Keratinocyte (primary cell): Measurements from ENCODE around the gene ACTR3C. TPM values are rescaled to one million over a fixed set of nuclear protein-coding genes. Genes with fewer than 3 reads are reported as not detected.
"Not testable (repeated sequence)": the region's sequence is repeated elsewhere in the genome, so short reads cannot be mapped to it uniquely, and the experiment has no call there.

Source experiments
- DNase-seq: peaks from one replicate; pipeline ENCODE4 v3.0.0-alpha.2; 2011; ENCODE audit warnings: low read depth, missing footprints, low spot score
- FAIRE-seq: peaks from 2 replicates; lab custom pipeline; 2011; peaks lifted over from hg19 to GRCh38; lab: Jason Lieb, UNC
- H2AFZ ChIP-seq: 2 replicates; pipeline ENCODE4 v1.6.0; 2012; ENCODE audit warnings: low read length, control low read depth, inconsistent platforms; ENCODE audit not compliant: control insufficient read depth
- H3K27ac ChIP-seq: 2 replicates; pipeline ENCODE4 v1.5.1; 2011; ENCODE audit warnings: low read length; ENCODE audit not compliant: control insufficient read depth, insufficient read depth
- H3K27me3 ChIP-seq: 3 replicates; pipeline ENCODE4 v1.6.0; 2011; ENCODE audit warnings: low read length; ENCODE audit not compliant: control insufficient read depth, insufficient read depth; ENCODE audit errors: extremely low read depth
- H3K36me3 ChIP-seq, 2 experiments: 2 replicates in 1 of 2; 3 replicates in 1 of 2; pipeline ENCODE4 v1.5.1; 2011; ENCODE audit warnings: low read length in 2 of 2, mild to moderate bottlenecking in 1 of 2; ENCODE audit not compliant: control insufficient read depth in 2 of 2, insufficient read depth in 2 of 2; ENCODE audit errors: extremely low read depth in 1 of 2
- H3K4me1 ChIP-seq: 3 replicates; pipeline ENCODE4 v1.5.1; 2011; ENCODE audit warnings: low read length; ENCODE audit not compliant: control insufficient read depth, insufficient read depth; ENCODE audit errors: extremely low read depth
- H3K4me2 ChIP-seq: 3 replicates; pipeline ENCODE4 v1.6.0; 2011; ENCODE audit warnings: low read depth, low read length; ENCODE audit not compliant: control insufficient read depth, insufficient read depth; ENCODE audit errors: extremely low read depth
- H3K4me3 ChIP-seq, 3 experiments: fragments of 200-600 bp in 1 of 3; sonication (generic) in 1 of 3; 2 replicates in 2 of 3; 3 replicates in 1 of 3; pipeline ENCODE4 v1.5.1; 2011 to 2016; ENCODE audit warnings: low read length in 3 of 3, mild to moderate bottlenecking in 3 of 3, control low read depth in 2 of 3, inconsistent platforms in 1 of 3, low read depth in 1 of 3, mixed read lengths in 1 of 3, mixed run types in 1 of 3, moderate library complexity in 1 of 3; ENCODE audit not compliant: control insufficient read depth in 2 of 3, insufficient read depth in 2 of 3; ENCODE audit errors: extremely low read depth in 1 of 3
- H3K79me2 ChIP-seq: 2 replicates; pipeline ENCODE4 v1.6.0; 2012; ENCODE audit warnings: low read length; ENCODE audit not compliant: control insufficient read depth, insufficient read depth
- H3K9ac ChIP-seq: 3 replicates; pipeline ENCODE4 v1.6.0; 2011; ENCODE audit warnings: low read length; ENCODE audit not compliant: control insufficient read depth, insufficient read depth; ENCODE audit errors: extremely low read depth
- H3K9me1 ChIP-seq: 3 replicates; pipeline ENCODE4 v1.6.0; 2011; ENCODE audit warnings: low read length; ENCODE audit not compliant: control insufficient read depth, insufficient read depth; ENCODE audit errors: extremely low read depth
- H3K9me3 ChIP-seq: 2 replicates; pipeline ENCODE4 v1.5.1; 2012; ENCODE audit warnings: low read depth, low read length; ENCODE audit not compliant: control insufficient read depth
- H4K20me1 ChIP-seq: 3 replicates; pipeline ENCODE4 v1.6.0; 2011; ENCODE audit warnings: low read length; ENCODE audit not compliant: control insufficient read depth, insufficient read depth; ENCODE audit errors: extremely low read depth
- dilution Hi-C: fragments of 300-500 bp; cut with MboI; formaldehyde crosslinking; loops from one replicate; pipeline ENCODE4 v1.7.0; 2020; ENCODE audit warnings: low sequenced_read_pairs; ENCODE audit not compliant: extremely low pct_ligation_motif_present
- polyA plus RNA-seq, 5 experiments: library from polyadenylated mRNA; depleted of rRNA in 3 of 5; stranded (reverse) in 3 of 5; stranded (forward) in 1 of 5; unstranded in 1 of 5; fragments of >200 nt; gene quantifications; 1 replicate in 1 of 5; 2 replicates in 3 of 5; 3 replicates in 1 of 5; pipeline versions ENCODE4 v1.2.1 to v1.2.3, GENCODE V29; 2011 to 2012; ENCODE audit warnings: missing spikeins in 2 of 5, low read depth in 1 of 5, low replicate concordance in 1 of 5
- TF ChIP-seq, protein P1 (sequence below), 3 experiments: IDR thresholded peaks in 1 of 3; conservative IDR thresholded peaks in 1 of 3; optimal IDR thresholded peaks in 1 of 3; 2 replicates in 2 of 3; 3 replicates in 1 of 3; pipeline versions ENCODE3 to v1.5.1; 2011; ENCODE audit warnings: low read length in 3 of 3, mild to moderate bottlenecking in 3 of 3, moderate library complexity in 2 of 3, control low read depth in 1 of 3, inconsistent platforms in 1 of 3; ENCODE audit not compliant: insufficient read depth in 2 of 3; ENCODE audit errors: extremely low read depth in 1 of 3

Gene ACTR3C
- polyA plus RNA-seq, 1 donor (not counting 4 experiments of a cell fraction or from before 2014, with no cell fraction given), result 1.3 TPM

GRCh38 chr7:150281681-150282403 is 41.5 kb downstream of the ACTR3C start:
- H3K9ac ChIP-seq, H3K4me3 ChIP-seq, H3K4me2 ChIP-seq, H3K27ac ChIP-seq, H3K79me2 ChIP-seq, DNase-seq, dilution Hi-C loops, FAIRE-seq, H3K9me3 ChIP-seq, H2AFZ ChIP-seq, H3K27me3 ChIP-seq, H3K36me3 ChIP-seq, H3K4me1 ChIP-seq, H4K20me1 ChIP-seq, H3K9me1 ChIP-seq: not testable (repeated sequence)

- H3K4me1 ChIP-seq, H3K9ac ChIP-seq, H3K79me2 ChIP-seq, H3K27me3 ChIP-seq, dilution Hi-C loops, H3K36me3 ChIP-seq, DNase-seq, H3K4me2 ChIP-seq, H4K20me1 ChIP-seq, H3K9me1 ChIP-seq, H3K27ac ChIP-seq, H3K9me3 ChIP-seq, H2AFZ ChIP-seq, FAIRE-seq, H3K4me3 ChIP-seq: not testable (repeated sequence)
These were observed 45.0 kb downstream of the ACTR3C start for GRCh38 chr7:150278383-150278782.

- TF ChIP-seq, protein P1, sequence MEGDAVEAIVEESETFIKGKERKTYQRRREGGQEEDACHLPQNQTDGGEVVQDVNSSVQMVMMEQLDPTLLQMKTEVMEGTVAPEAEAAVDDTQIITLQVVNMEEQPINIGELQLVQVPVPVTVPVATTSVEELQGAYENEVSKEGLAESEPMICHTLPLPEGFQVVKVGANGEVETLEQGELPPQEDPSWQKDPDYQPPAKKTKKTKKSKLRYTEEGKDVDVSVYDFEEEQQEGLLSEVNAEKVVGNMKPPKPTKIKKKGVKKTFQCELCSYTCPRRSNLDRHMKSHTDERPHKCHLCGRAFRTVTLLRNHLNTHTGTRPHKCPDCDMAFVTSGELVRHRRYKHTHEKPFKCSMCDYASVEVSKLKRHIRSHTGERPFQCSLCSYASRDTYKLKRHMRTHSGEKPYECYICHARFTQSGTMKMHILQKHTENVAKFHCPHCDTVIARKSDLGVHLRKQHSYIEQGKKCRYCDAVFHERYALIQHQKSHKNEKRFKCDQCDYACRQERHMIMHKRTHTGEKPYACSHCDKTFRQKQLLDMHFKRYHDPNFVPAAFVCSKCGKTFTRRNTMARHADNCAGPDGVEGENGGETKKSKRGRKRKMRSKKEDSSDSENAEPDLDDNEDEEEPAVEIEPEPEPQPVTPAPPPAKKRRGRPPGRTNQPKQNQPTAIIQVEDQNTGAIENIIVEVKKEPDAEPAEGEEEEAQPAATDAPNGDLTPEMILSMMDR (optimal IDR thresholded peaks at IDR 0.05 in 1 of 3, IDR thresholded peaks at IDR 0.05 in 1 of 3, conservative IDR thresholded peaks at IDR 0.05 in 1 of 3; ENCODE audit: extremely low read depth in 1 of 3, insufficient read depth in 2 of 3, low read length in 3 of 3), result peak; percentile 41 to 50 (median 48)
- H3K9ac ChIP-seq, FAIRE-seq, DNase-seq, H4K20me1 ChIP-seq, H3K4me3 ChIP-seq, H3K4me1 ChIP-seq, H2AFZ ChIP-seq, H3K9me3 ChIP-seq, H3K9me1 ChIP-seq, H3K79me2 ChIP-seq, H3K4me2 ChIP-seq, dilution Hi-C loops, H3K27me3 ChIP-seq, H3K36me3 ChIP-seq, H3K27ac ChIP-seq: not testable (repeated sequence)
These were observed 47.1 kb downstream of the ACTR3C start for GRCh38 chr7:150276132-150276695.

DNA sequence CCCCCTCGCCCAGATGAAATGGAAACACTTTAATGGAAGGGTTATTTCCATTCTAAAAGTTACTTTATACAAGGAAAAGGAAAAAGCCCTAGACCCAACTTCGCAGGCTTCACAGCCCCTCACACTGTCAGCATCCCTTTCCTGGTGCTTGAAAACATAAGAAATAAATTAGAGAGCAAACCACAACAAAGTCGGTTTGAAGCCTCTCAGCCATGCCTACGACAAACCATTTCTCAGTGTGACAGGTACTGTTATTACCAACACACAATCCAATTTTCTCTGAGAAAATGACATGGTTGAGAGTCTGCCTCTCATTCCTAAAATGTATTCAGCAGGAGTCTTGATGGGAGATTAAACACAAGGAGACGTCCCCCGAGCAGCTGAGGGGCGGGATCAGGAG is 51.4 kb downstream of the ACTR3C start:
- H3K79me2 ChIP-seq, H3K27ac ChIP-seq, H3K27me3 ChIP-seq, H4K20me1 ChIP-seq, DNase-seq, H3K9me1 ChIP-seq, H2AFZ ChIP-seq, H3K4me1 ChIP-seq, H3K4me2 ChIP-seq, H3K9ac ChIP-seq, FAIRE-seq, dilution Hi-C loops, H3K9me3 ChIP-seq, H3K4me3 ChIP-seq, H3K36me3 ChIP-seq: not testable (repeated sequence)
